Glutamatergic neuron (in vitro differentiated cells): ENCODE data around the gene CDC42BPG. TPM values are rescaled to one million over a fixed set of nuclear protein-coding genes. Genes with fewer than 3 reads are reported as not detected.

Experiments
- DNase-seq: peaks from one replicate; pipeline ENCODE4 v3.0.0; 2022
- H3K27ac Mint-ChIP-seq: one replicate; pipeline ENCODE4 v1.8.0; 2020; ENCODE audit warnings: mild to moderate bottlenecking, mixed read lengths, inconsistent platforms; ENCODE audit not compliant: unreplicated experiment
- H3K27me3 Mint-ChIP-seq: one replicate; pipeline ENCODE4 v1.8.0; 2020; ENCODE audit warnings: mild to moderate bottlenecking, moderate library complexity, mixed read lengths, inconsistent platforms; ENCODE audit not compliant: unreplicated experiment
- H3K36me3 Mint-ChIP-seq: one replicate; pipeline ENCODE4 v1.8.0; 2020; ENCODE audit warnings: mild to moderate bottlenecking, mixed read lengths, inconsistent platforms; ENCODE audit not compliant: unreplicated experiment
- H3K4me1 Mint-ChIP-seq: one replicate; pipeline ENCODE4 v1.8.0; 2020; ENCODE audit warnings: mild to moderate bottlenecking, low read depth, mixed read lengths, inconsistent platforms; ENCODE audit not compliant: unreplicated experiment
- H3K4me3 Mint-ChIP-seq: one replicate; pipeline ENCODE4 v1.8.0; 2020; ENCODE audit warnings: mild to moderate bottlenecking, mixed read lengths, inconsistent platforms; ENCODE audit not compliant: unreplicated experiment
- H3K9me3 Mint-ChIP-seq: one replicate; pipeline ENCODE4 v1.8.0; 2020; ENCODE audit warnings: mild to moderate bottlenecking, moderate library complexity, mixed read lengths, inconsistent platforms; ENCODE audit not compliant: unreplicated experiment
- total RNA-seq: library from RNA; stranded (reverse); fragmentation: NEBNext Ultra II Directional; extraction: Animal tissue kit (Norgen Biotek cat#: 25700); gene quantifications from one replicate; pipeline ENCODE4 v1.2.1, GENCODE V29; 2021; ENCODE audit not compliant: unreplicated experiment
- TF ChIP-seq, protein P1 (sequence below): fragments of 200-600 bp; sonication (generic); IDR thresholded peaks from one replicate; pipeline ENCODE4 v1.5.0; 2021; ENCODE audit not compliant: partially characterized antibody, unreplicated experiment

Gene CDC42BPG
- total RNA-seq, 1 donor from 2014 or later, result 2.3 TPM

DNA sequence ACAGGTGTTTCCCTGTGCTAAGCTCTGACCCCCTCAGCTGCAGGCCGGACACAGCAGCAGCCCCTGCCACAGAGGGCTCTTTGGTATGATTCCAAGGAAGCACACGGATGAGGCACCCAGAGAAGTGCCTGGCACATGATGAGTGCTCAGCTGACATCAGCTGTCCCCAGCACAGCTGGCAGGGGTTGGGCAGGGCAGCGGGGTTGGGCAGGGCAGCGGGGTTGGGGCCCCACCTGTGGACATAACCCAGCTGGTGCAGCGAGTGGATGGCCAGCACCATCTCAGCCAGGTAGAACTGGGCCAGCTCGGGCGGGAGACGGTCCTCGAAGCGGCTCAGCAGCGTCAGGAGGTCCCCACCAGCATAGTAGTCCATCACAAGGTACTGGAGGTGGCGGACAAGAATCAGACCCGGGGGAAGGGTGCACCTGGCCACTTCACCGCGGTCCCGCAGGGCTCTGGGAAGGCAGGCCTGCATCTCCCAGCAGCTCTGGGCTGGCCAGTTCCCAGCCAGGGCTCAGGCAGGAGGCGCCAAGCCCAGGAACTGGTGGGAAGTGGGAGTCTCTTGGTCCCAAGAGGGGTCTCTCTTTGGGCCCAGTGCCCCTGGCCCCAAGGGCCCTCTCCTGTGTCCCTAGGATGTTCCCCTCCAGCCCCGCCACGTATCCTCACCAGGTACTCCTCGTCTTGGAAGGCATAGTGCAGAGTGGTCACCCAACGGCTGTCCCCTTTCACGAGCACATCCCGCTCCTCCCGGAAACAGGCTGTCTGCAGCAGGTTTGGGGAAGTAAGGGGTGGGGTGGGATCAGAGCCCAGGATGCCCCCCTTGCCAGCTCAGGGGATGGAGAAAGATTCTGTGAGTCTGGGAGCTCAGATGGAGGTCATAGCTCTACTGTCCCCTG is 4.3 kb downstream of the CDC42BPG start:
- H3K4me3 Mint-ChIP-seq, result no peak overlapping the region
- DNase-seq, result no peak
- H3K27me3 Mint-ChIP-seq, result peaks cover 14% of the 10 kb centered on the region
- H3K27ac Mint-ChIP-seq, result no peak overlapping the region
- TF ChIP-seq, protein P1, sequence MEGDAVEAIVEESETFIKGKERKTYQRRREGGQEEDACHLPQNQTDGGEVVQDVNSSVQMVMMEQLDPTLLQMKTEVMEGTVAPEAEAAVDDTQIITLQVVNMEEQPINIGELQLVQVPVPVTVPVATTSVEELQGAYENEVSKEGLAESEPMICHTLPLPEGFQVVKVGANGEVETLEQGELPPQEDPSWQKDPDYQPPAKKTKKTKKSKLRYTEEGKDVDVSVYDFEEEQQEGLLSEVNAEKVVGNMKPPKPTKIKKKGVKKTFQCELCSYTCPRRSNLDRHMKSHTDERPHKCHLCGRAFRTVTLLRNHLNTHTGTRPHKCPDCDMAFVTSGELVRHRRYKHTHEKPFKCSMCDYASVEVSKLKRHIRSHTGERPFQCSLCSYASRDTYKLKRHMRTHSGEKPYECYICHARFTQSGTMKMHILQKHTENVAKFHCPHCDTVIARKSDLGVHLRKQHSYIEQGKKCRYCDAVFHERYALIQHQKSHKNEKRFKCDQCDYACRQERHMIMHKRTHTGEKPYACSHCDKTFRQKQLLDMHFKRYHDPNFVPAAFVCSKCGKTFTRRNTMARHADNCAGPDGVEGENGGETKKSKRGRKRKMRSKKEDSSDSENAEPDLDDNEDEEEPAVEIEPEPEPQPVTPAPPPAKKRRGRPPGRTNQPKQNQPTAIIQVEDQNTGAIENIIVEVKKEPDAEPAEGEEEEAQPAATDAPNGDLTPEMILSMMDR, result no peak
- H3K36me3 Mint-ChIP-seq, result peaks cover 4% of the 10 kb centered on the region
- H3K4me1 Mint-ChIP-seq, result peaks cover 6% of the 10 kb centered on the region
- H3K9me3 Mint-ChIP-seq, result peaks cover 3% of the 10 kb centered on the region

GRCh38 chr11:64839335-64839734 is 5.1 kb downstream of the CDC42BPG start:
- Mint-ChIP-seq H3K4me1 (peaks cover 6% of the 10 kb centered on the region), H3K27ac (no peak overlapping the region), H3K4me3 (no peak overlapping the region), H3K27me3 (peaks cover 12% of the 10 kb centered on the region), H3K9me3 (peaks cover 2% of the 10 kb centered on the region), H3K36me3 (peaks cover 4% of the 10 kb centered on the region)
- TF ChIP-seq, protein P1, result no peak
- no peak for DNase-seq

GRCh38 chr11:64838600-64839334 is 5.7 kb downstream of the CDC42BPG start:
- H3K27me3 Mint-ChIP-seq, result peaks cover 9% of the 10 kb centered on the region
- H3K4me1 Mint-ChIP-seq, result peaks cover 4% of the 10 kb centered on the region
- H3K9me3 Mint-ChIP-seq, result no peaks in the 10 kb centered on the region
- H3K4me3 Mint-ChIP-seq, result no peak overlapping the region
- peaks cover 4% of the 10 kb centered on the region for H3K36me3 Mint-ChIP-seq
- DNase-seq, result no peak
- no peak overlapping the region for H3K27ac Mint-ChIP-seq
- TF ChIP-seq, protein P1, result no peak

- DNase-seq, result no peak
- Mint-ChIP-seq H3K27ac (no peak overlapping the region), H3K36me3 (peaks cover 4% of the 10 kb centered on the region), H3K4me1 (peaks cover 1% of the 10 kb centered on the region), H3K27me3 (peaks cover 11% of the 10 kb centered on the region), H3K9me3 (peaks cover 1% of the 10 kb centered on the region), H3K4me3 (no peak overlapping the region)
- TF ChIP-seq, protein P1, result no peak
Measured at GRCh38 chr11:64837887-64838351, 6.5 kb downstream of the CDC42BPG start.
